Kidney (tissue), 14 donors: ENCODE measurements around the gene SYNE1. TPM values are rescaled to one million over a fixed set of nuclear protein-coding genes. Genes with fewer than 3 reads are reported as not detected.
A peak's percentile ranks its signal among the peaks of the same experiment; 100 is the strongest.

Source experiments
- DNase-seq, 5 donors: peaks; one replicate each; pipeline ENCODE4 v3.0.0-alpha.2; 2013 to 2020
- FAIRE-seq: peaks from 2 replicates; lab custom pipeline; 2012; peaks lifted over from hg19 to GRCh38; lab: Jason Lieb, UNC
- H3K27ac ChIP-seq, 2 donors: one replicate each; pipeline ENCODE4 v1.7.0; 2013; ENCODE audit warnings: low read depth in 2 of 2, low read length in 2 of 2, inconsistent platforms in 1 of 2
- H3K27me3 ChIP-seq: one replicate; pipeline ENCODE4 v1.7.1; 2013; ENCODE audit warnings: low read length, inconsistent platforms; ENCODE audit not compliant: control insufficient read depth, insufficient read depth
- H3K36me3 ChIP-seq, 3 donors: one replicate each; pipeline versions ENCODE4 v1.7.0 to v1.7.1; 2013; ENCODE audit warnings: low read length in 3 of 3, control low read depth in 1 of 3, inconsistent platforms in 1 of 3; ENCODE audit not compliant: insufficient read depth in 3 of 3, control insufficient read depth in 2 of 3
- H3K4me1 ChIP-seq, 3 donors: one replicate each; pipeline versions ENCODE4 v1.7.0 to v1.7.1; 2013; ENCODE audit warnings: low read length in 3 of 3, inconsistent platforms in 1 of 3, low read depth in 1 of 3; ENCODE audit not compliant: control insufficient read depth in 2 of 3, insufficient read depth in 2 of 3
- H3K4me3 ChIP-seq, 3 donors: one replicate each; pipeline versions ENCODE4 v1.7.0 to v1.8.1; 2013; ENCODE audit warnings: low read length in 3 of 3, control low read depth in 1 of 3, inconsistent platforms in 1 of 3
- H3K9ac ChIP-seq, 3 donors: one replicate each; pipeline versions ENCODE4 v1.7.0 to v1.7.1; 2013; ENCODE audit warnings: low read length in 3 of 3, control low read depth in 1 of 3, inconsistent platforms in 1 of 3
- H3K9me3 ChIP-seq, 3 donors: one replicate each; pipeline versions ENCODE4 v1.7.0 to v1.7.1; 2013; ENCODE audit warnings: low read length in 3 of 3, control low read depth in 1 of 3, inconsistent platforms in 1 of 3; ENCODE audit not compliant: control insufficient read depth in 2 of 3, insufficient read depth in 1 of 3
- CTCF ChIP-seq: IDR thresholded peaks from 3 replicates; pipeline ENCODE4 v1.5.1; 2012; ENCODE audit warnings: mild to moderate bottlenecking, moderate library complexity, borderline replicate concordance; ENCODE audit not compliant: insufficient read depth; ENCODE audit errors: extremely low read depth
- intact Hi-C: fragments of 100-400 bp; cut with DNase I; formaldehyde crosslinking; loops from one replicate; pipeline ENCODE4 v1.11.1; 2022
- polyA plus RNA-seq: library from polyadenylated mRNA; stranded (reverse); fragments of 350-450 nt; fragmentation: Illumina TruSeq; extraction: RNeasy Lipid Tissue Mini Kit (QIAGEN cat#74804); gene quantifications from one replicate; pipeline ENCODE4 v1.2.3, GENCODE V29; 2014; ENCODE audit warnings: low read depth, low replicate concordance; ENCODE audit not compliant: insufficient read depth
- total RNA-seq: library from RNA; stranded (reverse); fragmentation: NEBNext Ultra II Directional; extraction: Animal tissue kit (Norgen Biotek cat#: 25700); gene quantifications from one replicate; pipeline ENCODE4 v1.2.1, GENCODE V29; 2021
- donor health status: control.
- donor health status: control.
- donor health status: control.
- donor health status: control.
- donor health status: control.
- donor health status: DM: yes; HTN: yes; CAD: no.
- donor health status: Normal renal cell carcinoma (clear cell type).

Gene SYNE1
- total and polyA plus RNA-seq, 2 donors from 2014 or later = 47.8 to 216 TPM

GRCh38 chr6:152671171-152671570 is 34.0 kb upstream of the SYNE1 start:
- intact Hi-C loops = no loop called here

GRCh38 chr6:152669895-152670294 is 32.7 kb upstream of the SYNE1 start:
- peak; percentile 16 for TF ChIP-seq CTCF
- H3K9me3 ChIP-seq = no peaks in the 10 kb centered on the region
- intact Hi-C loops = no loop called here
- DNase-seq (peak in 2 of 5 donors; percentile 9 to 24), FAIRE-seq (peak; percentile 25)
- H3K27ac ChIP-seq = no peak overlapping the region
- no peaks in the 10 kb centered on the region for H3K4me1 ChIP-seq
- no peak overlapping the region for H3K4me3 ChIP-seq
- no peaks in the 10 kb centered on the region for H3K36me3 ChIP-seq
- no peak overlapping the region for H3K9ac ChIP-seq
- no peaks in the 10 kb centered on the region for H3K27me3 ChIP-seq

More at GRCh38 chr6:152671171-152671570, 34.0 kb upstream of the SYNE1 start:
- Histone ChIP-seq H3K9me3 (no peaks in the 10 kb centered on the region), H3K27me3 (no peaks in the 10 kb centered on the region), H3K9ac (no peak overlapping the region), H3K4me1 (no peaks in the 10 kb centered on the region), H3K27ac (no peak overlapping the region), H3K36me3 (no peaks in the 10 kb centered on the region), H3K4me3 (no peak overlapping the region)
- no peak for TF ChIP-seq CTCF
- DNase-seq (no peak), FAIRE-seq (no peak)

GRCh38 chr6:152661776-152662175 is 24.6 kb upstream of the SYNE1 start:
- Histone ChIP-seq H3K36me3 (no peaks in the 10 kb centered on the region), H3K4me1 (no peaks in the 10 kb centered on the region), H3K4me3 (no peak overlapping the region), H3K27me3 (no peaks in the 10 kb centered on the region), H3K9me3 (no peaks in the 10 kb centered on the region), H3K27ac (no peak overlapping the region), H3K9ac (no peak overlapping the region)
- TF ChIP-seq CTCF = no peak
- FAIRE-seq (no peak), DNase-seq (no peak)
- intact Hi-C loops = no loop called here

GRCh38 chr6:152651986-152652385 is 14.8 kb upstream of the SYNE1 start:
- no peak for DNase-seq
- Histone ChIP-seq H3K4me1 (no peaks in the 10 kb centered on the region), H3K9ac (no peak overlapping the region), H3K9me3 (no peaks in the 10 kb centered on the region), H3K36me3 (no peaks in the 10 kb centered on the region), H3K27ac (no peak overlapping the region), H3K27me3 (no peaks in the 10 kb centered on the region), H3K4me3 (no peak overlapping the region)
- intact Hi-C loops = no loop called here
- no peak for TF ChIP-seq CTCF
- FAIRE-seq = no peak
